Activated CD4-positive, alpha-beta T cell treated with anti-CD3 and anti-CD28 coated beads for 48 hours (primary cell): ENCODE measurements around the gene NT5C1B.

Experiments used
- DNase-seq: peaks from one replicate; pipeline ENCODE4 v3.0.0-alpha.2; 2020

NT5C1B gene

GRCh38 chr2:18548621-18549020, 40.7 kb downstream of the NT5C1B start:
- no peak for DNase-seq

- no peak for DNase-seq
Measured at GRCh38 chr2:18546567-18546966, 42.8 kb downstream of the NT5C1B start.

- peak; percentile 21 for DNase-seq
Measured at GRCh38 chr2:18545384-18545783, 44.0 kb downstream of the NT5C1B start.

GRCh38 chr2:18544171-18544570, 45.2 kb downstream of the NT5C1B start:
- no peak for DNase-seq

- no peak for DNase-seq
Measured at GRCh38 chr2:18540872-18541271, 48.5 kb downstream of the NT5C1B start.

- DNase-seq = no peak
Measured at GRCh38 chr2:18536697-18537096, 52.7 kb downstream of the NT5C1B start.

- DNase-seq = no peak
Measured at GRCh38 chr2:18536100-18536499, 53.3 kb downstream of the NT5C1B start.

- no peak for DNase-seq
Measured at GRCh38 chr2:18531194-18531593, 58.2 kb downstream of the NT5C1B start.

- DNase-seq = no peak
Measured at GRCh38 chr2:18527822-18528221, 61.5 kb downstream of the NT5C1B start.

GRCh38 chr2:18527326-18527725, 62.0 kb downstream of the NT5C1B start:
- DNase-seq = no peak

GRCh38 chr2:18526429-18526828, 62.9 kb downstream of the NT5C1B start:
- no peak for DNase-seq

- DNase-seq = no peak
Measured at GRCh38 chr2:18525852-18526251, 63.5 kb downstream of the NT5C1B start.

- DNase-seq = no peak
Measured at GRCh38 chr2:18525236-18525635, 64.1 kb downstream of the NT5C1B start.

GRCh38 chr2:18522484-18523146, 66.8 kb downstream of the NT5C1B start:
- DNase-seq = no peak

- DNase-seq = peak; percentile 84
Measured at GRCh38 chr2:18520451-18521425, 68.6 kb downstream of the NT5C1B start.

GRCh38 chr2:18519914-18520450, 69.4 kb downstream of the NT5C1B start:
- no peak for DNase-seq

GRCh38 chr2:18518116-18519111, 71.0 kb downstream of the NT5C1B start:
- no peak for DNase-seq

GRCh38 chr2:18517386-18517785, 72.0 kb downstream of the NT5C1B start:
- no peak for DNase-seq

- no peak for DNase-seq
Measured at GRCh38 chr2:18516112-18516511, 73.3 kb downstream of the NT5C1B start.

- DNase-seq = no peak
Measured at GRCh38 chr2:18514526-18515461, 74.6 kb downstream of the NT5C1B start.
